SH-SY5Y (cell line): ENCODE measurements around the gene GRN.

Experiments
- GATA2 ChIP-seq: IDR thresholded peaks from 2 replicates; pipeline ENCODE4 v1.6.1; 2011; ENCODE audit warnings: mild to moderate bottlenecking, low read depth, low read length
- GATA3 ChIP-seq: IDR thresholded peaks from 2 replicates; pipeline ENCODE4 v1.6.1; 2011; ENCODE audit warnings: low read depth, mild to moderate bottlenecking, low read length, moderate library complexity

- no peak for TF ChIP-seq GATA2
- no peak for TF ChIP-seq GATA3
Observed at GRCh38 chr17:44326861-44327444, 18.1 kb upstream of the GRN start.
